Measurements from ENCODE around the gene CIC. TPM values are rescaled to one million over a fixed set of nuclear protein-coding genes. Genes with fewer than 3 reads are reported as not detected.

Gene CIC
- total RNA-seq, 1 experiment from 2014 or later: 67.9 TPM

DNA sequence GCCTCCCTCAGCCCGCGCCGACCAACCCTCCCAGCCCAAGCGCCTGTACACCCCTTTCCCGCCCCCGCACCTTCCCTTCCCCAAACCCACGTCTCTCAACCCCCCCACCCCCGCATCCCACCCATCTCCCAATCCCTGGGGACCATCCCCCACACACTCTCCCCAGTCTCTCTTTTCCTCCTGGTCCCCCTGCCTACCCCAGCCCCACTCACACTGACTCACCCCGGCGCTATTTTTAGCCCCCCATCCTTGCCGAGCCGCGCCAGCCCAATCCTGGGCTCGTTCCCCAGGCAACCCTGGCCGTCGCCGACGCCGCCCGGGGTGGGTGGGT, 11.7 kb downstream of the CIC start:
- TF ChIP-seq, protein P1, sequence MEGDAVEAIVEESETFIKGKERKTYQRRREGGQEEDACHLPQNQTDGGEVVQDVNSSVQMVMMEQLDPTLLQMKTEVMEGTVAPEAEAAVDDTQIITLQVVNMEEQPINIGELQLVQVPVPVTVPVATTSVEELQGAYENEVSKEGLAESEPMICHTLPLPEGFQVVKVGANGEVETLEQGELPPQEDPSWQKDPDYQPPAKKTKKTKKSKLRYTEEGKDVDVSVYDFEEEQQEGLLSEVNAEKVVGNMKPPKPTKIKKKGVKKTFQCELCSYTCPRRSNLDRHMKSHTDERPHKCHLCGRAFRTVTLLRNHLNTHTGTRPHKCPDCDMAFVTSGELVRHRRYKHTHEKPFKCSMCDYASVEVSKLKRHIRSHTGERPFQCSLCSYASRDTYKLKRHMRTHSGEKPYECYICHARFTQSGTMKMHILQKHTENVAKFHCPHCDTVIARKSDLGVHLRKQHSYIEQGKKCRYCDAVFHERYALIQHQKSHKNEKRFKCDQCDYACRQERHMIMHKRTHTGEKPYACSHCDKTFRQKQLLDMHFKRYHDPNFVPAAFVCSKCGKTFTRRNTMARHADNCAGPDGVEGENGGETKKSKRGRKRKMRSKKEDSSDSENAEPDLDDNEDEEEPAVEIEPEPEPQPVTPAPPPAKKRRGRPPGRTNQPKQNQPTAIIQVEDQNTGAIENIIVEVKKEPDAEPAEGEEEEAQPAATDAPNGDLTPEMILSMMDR (IDR thresholded peaks at IDR 0.05; ENCODE audit: unreplicated experiment): no peak
- DNase-seq (ENCODE audit: unreplicated experiment): peak; percentile 33
- intact Hi-C loops (cut with micrococcal nuclease): no loop called here
- Mint-ChIP-seq H3K27me3 (ENCODE audit: insufficient read depth, unreplicated experiment) (no peaks in the 10 kb centered on the region), H3K4me1 (ENCODE audit: insufficient read depth, unreplicated experiment) (peaks cover 34% of the 10 kb centered on the region), H3K9me3 (ENCODE audit: unreplicated experiment) (no peaks in the 10 kb centered on the region), H3K27ac (ENCODE audit: low read depth, unreplicated experiment) (no peak overlapping the region), H3K4me3 (ENCODE audit: unreplicated experiment) (no peak overlapping the region), H3K36me3 (ENCODE audit: insufficient read depth, unreplicated experiment) (peaks cover 16% of the 10 kb centered on the region)
- ChIA-PET CTCF (interaction anchor here (0.5 to 7.2 kb wide), 8 partner anchors 11 to 97 kb away, joined by 3 to 145 read pairs (median 10); partner anchors contain the start of genes ERF and GSK3A), POLR2A (interaction anchor here (1.4 to 7.5 kb wide), 5 partner anchors 11 to 116 kb away, joined by 3 to 158 read pairs (median 21); partner anchors contain the start of genes CIC, GSK3A, PAFAH1B3 and PRR19)
- BruUV-seq (replicated peaks): no TSS peak

DNA sequence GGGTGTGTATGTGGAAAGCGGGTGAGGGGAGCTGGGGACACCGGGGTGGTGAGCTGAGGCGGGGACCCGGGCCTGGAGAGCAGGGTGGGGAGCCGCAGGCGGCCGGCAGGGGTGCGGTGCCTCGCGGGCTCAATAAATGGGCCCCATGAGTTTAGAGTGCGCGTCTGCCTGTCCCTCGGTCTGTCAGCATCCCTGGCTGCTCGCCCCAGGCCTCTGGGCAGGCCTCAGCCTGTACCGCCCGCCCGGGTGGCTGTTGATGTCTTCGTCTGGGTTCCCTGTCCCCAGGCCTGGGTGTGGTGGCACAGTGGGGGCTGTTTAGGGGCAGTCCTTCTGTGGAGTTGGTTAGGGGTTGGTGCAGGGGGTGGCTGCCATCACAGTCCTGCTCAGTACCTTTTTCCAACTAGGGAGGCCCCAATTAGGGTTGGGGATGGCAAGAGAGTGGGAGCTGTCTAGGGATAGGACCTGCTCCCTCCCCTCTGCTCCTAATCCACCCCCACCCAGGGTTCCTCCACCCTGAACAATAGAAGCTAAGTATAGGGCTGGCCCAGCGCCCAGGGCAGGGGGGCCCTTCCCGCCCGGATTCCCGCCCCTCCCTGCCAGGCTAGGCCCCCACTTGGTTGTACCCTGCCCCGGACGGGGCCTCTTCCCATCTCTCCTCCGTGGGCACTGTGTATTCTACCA, 12.2 kb downstream of the CIC start:
- no TSS peak for BruUV-seq (replicated peaks)
- TF ChIP-seq, protein P1 (IDR thresholded peaks at IDR 0.05; ENCODE audit: unreplicated experiment): no peak
- Mint-ChIP-seq H3K36me3 (ENCODE audit: insufficient read depth, unreplicated experiment) (peaks cover 11% of the 10 kb centered on the region), H3K4me3 (ENCODE audit: unreplicated experiment) (no peak overlapping the region), H3K27me3 (ENCODE audit: insufficient read depth, unreplicated experiment) (no peaks in the 10 kb centered on the region), H3K27ac (ENCODE audit: low read depth, unreplicated experiment) (peak overlapping the region; percentile 64), H3K9me3 (ENCODE audit: unreplicated experiment) (no peaks in the 10 kb centered on the region), H3K4me1 (ENCODE audit: insufficient read depth, unreplicated experiment) (peaks cover 34% of the 10 kb centered on the region)
- ChIA-PET CTCF (interaction anchor here (0.5 to 7.2 kb wide), 6 partner anchors 11 to 98 kb away, joined by 3 to 145 read pairs (median 10); partner anchors contain the start of genes GSK3A and PAFAH1B3), POLR2A (interaction anchor here (0.6 to 7.5 kb wide), 9 partner anchors 11 to 152 kb away, joined by 3 to 158 read pairs (median 3); partner anchors contain the start of genes CIC, GSK3A, PAFAH1B3 and PRR19)
- peak; percentile 44 for DNase-seq (ENCODE audit: unreplicated experiment)
- intact Hi-C loops (cut with micrococcal nuclease): no loop called here

DNA sequence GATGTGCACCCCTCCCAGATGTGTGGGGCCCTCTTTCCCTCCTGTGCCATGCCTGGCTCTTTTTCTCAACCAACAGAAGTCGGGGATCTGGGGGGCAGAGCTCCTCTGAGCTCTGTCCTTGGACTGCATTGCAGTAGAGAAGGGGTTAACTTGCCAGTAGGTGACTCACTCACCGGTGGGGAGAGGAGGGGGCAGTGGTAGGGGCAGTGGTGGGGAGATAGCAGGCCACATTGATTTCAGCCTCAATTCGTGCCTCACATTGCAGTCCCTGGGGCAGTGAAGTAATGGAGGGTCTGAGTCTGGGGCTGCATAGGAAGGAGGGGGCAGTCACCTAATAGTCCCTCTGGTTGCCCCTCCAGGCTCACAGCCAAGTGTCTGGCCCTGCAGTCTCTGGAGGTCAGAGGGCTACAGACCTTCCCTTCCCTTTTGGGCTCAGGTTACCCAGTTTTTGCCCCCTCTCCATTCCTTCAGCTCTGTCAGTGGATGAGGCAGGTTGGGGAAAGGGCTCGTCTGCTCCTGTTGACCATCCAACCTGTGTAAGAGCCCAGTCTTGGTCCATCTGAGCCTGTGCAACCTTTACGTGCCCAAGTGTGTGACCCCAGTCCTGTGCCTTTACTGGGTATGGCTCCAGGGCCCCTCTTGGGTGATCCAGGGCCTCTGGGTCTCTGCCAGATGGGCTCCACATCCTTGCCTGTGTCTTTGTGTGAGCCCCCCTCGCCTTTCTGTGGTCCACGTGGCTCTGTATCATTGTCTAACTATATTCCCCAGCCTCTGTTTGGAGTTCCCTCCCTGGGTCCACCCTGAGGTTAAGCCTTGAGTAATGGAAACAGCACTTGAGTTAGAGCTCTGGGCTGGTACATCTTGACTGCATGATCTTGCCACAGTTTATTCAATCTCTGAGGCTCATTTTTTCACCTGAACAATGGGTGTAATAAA, 13.0 kb downstream of the CIC start:
- no peaks in the 10 kb centered on the region for H3K27me3 Mint-ChIP-seq (ENCODE audit: insufficient read depth, unreplicated experiment)
- ChIA-PET CTCF (interaction anchor here (0.7 to 7.2 kb wide), 7 partner anchors 12 to 159 kb away, joined by 3 to 145 read pairs (median 5); partner anchors contain the start of genes GSK3A and PAFAH1B3), POLR2A (interaction anchor here (0.6 to 7.5 kb wide), 9 partner anchors 12 to 153 kb away, joined by 3 to 158 read pairs (median 3); partner anchors contain the start of genes CIC, GSK3A, PAFAH1B3 and PRR19)
- no TSS peak for BruUV-seq (replicated peaks)
- peaks cover 9% of the 10 kb centered on the region for H3K36me3 Mint-ChIP-seq (ENCODE audit: insufficient read depth, unreplicated experiment)
- peak; percentile 35 for DNase-seq (ENCODE audit: unreplicated experiment)
- peak overlapping the region; percentile 64 for H3K27ac Mint-ChIP-seq (ENCODE audit: low read depth, unreplicated experiment)
- H3K9me3 Mint-ChIP-seq (ENCODE audit: unreplicated experiment): no peaks in the 10 kb centered on the region
- TF ChIP-seq, protein P1 (IDR thresholded peaks at IDR 0.05; ENCODE audit: unreplicated experiment): no peak
- intact Hi-C loops (cut with micrococcal nuclease): no loop called here
- peaks cover 32% of the 10 kb centered on the region for H3K4me1 Mint-ChIP-seq (ENCODE audit: insufficient read depth, unreplicated experiment)
- H3K4me3 Mint-ChIP-seq (ENCODE audit: unreplicated experiment): no peak overlapping the region
